ENCODE results near the gene KRTAP4-4.
"Not testable (repeated sequence)": the region's sequence is repeated elsewhere in the genome, so short reads cannot be mapped to it uniquely, and the experiment has no call there.

Gene KRTAP4-4

DNA sequence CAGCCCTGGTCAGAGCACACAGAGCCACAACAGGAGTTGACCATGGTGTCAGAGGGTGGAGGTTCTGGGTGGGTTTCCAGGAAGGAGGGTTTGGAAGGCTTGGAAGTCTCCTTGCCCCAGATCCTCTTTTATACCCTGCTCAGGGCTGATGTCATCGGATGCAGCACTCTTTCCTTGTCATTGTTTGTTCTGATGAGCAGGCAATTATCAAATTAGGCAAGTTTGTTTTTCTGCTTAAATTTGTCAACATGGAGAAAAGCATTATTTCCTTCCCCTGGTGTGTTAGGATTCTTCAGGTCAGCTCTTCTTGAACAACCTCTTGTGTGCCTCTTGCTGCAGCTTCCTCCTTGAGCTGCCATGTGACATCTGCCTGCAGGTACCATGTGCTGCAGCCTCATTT is at the start of gene KRTAP4-4:
TSS of gene KRTAP4-4 (minus strand) at position 101 of the 400 bp plus-strand sequence. CDS start at position 44, 57 bp downstream.
- no peak for DNase-seq

DNA sequence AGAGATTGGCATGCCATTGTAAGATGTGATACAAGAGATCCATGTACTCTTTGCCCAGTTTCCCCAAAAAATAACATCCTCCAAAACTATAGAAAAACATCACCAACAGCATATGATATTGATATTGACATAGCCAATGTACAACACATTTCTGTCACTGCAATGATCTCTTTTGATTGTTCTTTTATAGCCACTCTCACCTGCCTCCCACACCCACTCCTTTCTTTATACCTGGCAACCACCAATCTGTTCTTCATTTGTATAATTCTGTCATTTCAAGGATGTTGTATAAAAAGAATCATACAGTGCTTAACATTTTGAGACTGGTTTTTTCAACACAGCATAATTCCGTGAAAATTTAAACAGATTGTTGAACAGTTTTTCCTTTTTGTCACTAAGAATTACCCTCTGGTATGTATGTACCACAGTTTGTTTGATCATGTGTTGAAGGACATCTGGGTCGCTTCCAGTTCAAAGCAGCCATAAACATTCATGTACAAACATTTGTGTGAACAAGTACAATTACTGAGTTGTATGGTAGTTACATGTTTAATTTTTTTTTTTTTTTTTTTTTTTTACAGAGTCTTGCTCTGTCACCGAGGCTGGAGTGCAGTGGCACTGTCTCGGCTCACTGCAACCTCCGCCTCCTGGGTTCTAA is 39.0 kb upstream of the KRTAP4-4 start:
- no peak for DNase-seq

DNA sequence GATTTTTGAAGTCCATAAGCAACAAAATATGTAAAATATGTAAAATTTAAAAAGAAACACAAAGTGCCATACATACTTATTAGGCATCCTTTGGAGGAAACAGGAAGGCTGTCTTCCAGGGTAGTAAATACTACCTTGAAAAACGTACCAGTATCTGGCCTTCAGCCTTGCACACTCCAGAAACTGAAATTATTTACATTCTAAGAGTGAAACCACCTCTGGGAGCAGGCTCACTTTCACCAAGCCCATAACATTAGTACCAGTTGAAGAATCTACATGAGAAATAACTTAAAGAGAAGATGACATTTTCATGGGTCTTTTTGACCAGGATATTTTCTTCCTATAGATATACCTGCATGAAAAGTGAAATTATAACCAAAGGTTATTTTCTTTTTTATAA is 35.5 kb upstream of the KRTAP4-4 start:
- no peak for DNase-seq

DNA sequence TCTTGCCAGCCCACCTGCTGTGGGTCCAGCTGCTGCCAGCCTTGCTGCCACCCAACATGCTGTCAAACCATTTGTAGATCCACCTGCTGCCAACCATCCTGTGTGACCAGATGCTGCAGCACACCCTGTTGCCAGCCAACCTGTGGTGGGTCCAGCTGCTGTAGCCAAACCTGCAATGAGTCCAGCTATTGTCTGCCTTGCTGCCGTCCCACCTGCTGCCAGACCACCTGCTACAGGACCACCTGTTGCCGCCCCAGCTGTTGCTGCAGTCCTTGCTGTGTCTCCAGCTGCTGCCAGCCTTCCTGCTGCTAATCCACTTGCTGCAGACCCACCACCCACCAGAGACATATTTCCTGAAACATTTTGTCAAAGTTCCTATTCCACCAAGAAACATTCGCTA is 29.8 kb upstream of the KRTAP4-4 start:
- no peak for DNase-seq

DNA sequence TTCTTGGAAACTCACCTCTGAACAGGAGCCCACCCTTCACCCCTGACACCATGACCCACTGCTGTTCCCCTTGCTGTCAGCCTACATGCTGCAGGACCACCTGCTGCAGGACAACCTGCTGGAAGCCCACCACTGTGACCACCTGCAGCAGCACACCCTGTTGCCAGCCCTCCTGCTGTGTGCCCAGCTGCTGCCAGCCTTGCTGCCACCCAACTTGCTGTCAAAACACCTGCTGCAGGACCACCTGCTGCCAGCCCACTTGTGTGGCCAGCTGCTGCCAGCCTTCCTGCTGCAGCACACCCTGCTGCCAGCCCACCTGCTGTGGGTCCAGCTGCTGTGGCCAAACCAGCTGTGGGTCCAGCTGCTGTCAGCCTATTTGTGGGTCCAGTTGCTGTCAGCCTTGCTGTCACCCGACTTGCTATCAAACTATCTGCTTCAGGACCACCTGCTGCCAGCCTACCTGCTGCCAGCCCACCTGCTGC is 29.3 kb upstream of the KRTAP4-4 start, which contains the start of gene KRTAP9-1:
TSS of gene KRTAP9-1 (plus strand) at position 51 of the 482 bp plus-strand sequence. CDS start at position 51, 0 bp downstream.
- not testable (repeated sequence) for DNase-seq

DNA sequence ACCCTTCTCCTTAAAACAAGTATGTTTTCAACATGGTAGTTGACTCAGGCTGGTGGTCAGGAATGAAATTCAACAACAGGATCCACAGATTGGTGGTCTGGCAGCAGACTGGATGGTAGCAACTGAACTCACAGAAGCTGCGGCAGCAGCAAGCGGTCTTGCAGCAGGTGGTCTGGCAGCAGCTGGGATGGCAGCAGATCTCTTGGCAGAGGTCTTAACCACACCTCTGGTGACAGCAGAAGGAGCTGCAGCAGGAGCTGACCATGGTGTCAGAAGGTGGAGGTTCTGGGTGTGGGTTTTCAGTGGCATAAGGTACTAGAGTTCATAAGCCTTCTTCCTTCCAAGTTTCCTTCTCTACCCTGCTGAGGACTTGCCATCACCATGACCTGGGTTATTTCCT is 26.3 kb upstream of the KRTAP4-4 start:
- no peak for DNase-seq

DNA sequence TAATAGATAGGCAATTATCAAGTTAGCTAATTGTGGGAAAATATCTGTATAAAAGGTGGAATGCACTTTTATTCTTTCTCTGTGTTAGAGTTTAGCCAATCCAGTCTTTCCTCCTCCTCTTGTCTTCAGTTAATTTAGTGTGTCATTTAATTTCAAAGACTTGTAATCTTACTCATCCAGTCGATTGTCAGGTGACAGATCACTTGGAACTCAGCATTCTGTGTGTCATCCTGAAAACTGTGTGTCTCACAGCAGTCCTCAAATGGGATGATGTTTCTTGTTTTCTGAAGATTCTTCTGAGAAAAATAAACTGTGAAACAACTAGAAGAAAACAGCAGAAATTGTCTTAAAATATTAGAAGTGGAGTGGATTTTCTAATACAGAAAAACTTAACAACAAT is 24.5 kb upstream of the KRTAP4-4 start:
- no peak for DNase-seq

DNA sequence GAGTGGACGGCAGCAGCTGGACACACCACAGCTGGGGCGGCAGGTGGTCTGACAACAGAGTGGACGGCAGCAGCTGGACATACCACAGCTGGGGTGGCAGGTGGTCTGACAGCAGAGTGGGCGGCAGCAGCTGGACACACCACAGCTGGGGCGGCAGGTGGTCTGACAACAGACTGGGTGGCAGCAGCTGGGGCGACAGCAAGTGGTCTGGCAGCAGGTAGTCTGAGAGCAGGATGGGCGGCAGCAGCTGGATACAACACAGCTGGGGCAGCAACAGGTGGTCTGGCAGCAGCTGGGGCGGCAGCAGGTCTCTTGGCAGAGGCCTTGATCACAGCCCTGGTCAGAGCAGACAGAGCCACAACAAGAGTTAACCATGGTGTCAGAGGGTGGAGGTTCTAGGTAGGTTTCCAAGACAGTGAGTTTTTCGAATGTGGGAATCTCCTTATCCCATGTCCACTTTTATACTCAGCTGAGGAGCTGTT is 24.0 kb upstream of the KRTAP4-4 start, which contains the start of gene KRTAP4-1:
TSS of gene KRTAP4-1 (minus strand) at position 432 of the 482 bp plus-strand sequence. CDS start at position 375, 57 bp downstream.
- no peak for DNase-seq

DNA sequence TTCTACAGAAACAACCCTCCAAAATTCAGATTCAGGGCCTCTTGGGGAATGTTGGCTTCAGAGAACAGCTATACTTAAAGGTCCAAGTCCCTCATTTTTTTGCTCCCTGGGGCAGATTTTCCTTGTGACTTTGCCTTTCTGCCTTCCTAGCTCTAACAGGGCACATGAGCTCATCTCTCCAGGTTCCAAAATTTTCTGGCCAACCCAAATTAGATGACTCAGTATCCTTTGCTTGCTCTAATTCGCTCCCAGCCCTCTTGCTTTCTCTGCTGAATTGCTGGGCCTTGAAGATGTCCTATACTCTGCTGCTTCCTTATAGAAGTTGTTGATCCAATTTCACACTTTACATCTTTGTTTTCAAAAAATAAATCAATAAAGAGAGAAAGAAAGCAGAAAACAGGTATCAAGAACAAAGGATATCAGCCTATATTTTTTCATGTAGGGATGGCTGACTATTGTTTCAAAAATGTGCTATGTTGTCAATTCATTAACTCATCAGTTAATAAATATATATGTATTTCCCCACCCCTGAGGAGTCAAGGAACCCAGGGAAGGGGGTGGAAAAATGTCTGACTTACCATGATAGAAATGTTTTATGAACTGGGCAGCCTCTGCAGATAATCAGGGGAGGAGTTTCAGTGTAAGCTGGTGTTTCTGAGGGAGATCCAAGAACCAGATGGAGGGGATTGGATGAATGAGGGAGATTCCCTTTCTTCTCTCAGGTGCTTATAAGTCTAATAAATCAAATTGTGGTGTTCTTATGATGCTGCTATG is 18.5 kb upstream of the KRTAP4-4 start:
- no peak for DNase-seq

DNA sequence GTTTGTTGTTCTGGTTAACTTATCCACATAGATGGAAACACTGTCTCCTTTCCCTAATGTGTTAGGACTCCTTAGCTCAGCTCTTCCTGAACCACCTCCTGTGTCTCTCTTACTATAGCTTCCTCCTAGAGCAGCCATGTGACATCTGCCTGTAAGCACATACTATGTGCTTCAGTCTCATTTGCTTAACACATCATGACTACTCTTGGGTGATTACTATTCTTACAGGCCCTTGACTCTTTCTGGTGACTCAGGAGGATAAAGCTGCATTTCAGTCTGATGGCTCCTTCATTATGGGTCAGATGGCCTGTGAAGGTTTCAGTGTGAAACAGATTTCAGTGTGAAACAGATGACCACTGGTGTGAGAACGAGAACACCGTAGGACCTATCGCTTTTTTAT is 17.8 kb upstream of the KRTAP4-4 start:
- DNase-seq = no peak

DNA sequence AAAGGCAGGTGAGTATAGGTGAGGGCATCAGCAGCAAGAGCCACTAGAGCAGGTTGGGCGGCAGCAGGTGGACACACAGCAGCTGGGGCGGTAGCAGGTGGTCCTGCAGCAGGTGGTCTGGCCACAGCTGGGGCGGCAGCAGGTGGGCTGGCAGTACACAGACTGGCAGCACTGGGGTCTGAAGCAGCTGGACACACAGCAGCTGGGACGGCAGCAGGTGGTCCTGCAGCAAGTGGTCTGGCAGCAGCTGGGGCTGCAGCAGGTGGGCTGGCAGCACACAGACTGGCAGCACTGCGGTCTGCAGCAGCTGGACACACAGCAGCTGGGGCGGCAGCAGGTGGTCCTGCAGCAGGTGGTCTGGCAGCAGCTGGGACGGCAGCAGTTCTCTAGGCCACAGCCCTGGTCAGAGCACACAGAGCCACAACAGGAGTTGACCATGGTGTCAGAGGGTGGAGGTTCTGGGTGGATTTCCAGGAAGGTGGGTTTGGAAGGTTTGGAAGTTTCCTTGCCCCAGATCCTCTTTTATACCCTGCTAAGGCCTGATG is 17.3 kb upstream of the KRTAP4-4 start, which contains the start of gene KRTAP4-2:
TSS of gene KRTAP4-2 (minus strand) at position 495 of the 545 bp plus-strand sequence. CDS start at position 438, 57 bp downstream.
- no peak for DNase-seq

DNA sequence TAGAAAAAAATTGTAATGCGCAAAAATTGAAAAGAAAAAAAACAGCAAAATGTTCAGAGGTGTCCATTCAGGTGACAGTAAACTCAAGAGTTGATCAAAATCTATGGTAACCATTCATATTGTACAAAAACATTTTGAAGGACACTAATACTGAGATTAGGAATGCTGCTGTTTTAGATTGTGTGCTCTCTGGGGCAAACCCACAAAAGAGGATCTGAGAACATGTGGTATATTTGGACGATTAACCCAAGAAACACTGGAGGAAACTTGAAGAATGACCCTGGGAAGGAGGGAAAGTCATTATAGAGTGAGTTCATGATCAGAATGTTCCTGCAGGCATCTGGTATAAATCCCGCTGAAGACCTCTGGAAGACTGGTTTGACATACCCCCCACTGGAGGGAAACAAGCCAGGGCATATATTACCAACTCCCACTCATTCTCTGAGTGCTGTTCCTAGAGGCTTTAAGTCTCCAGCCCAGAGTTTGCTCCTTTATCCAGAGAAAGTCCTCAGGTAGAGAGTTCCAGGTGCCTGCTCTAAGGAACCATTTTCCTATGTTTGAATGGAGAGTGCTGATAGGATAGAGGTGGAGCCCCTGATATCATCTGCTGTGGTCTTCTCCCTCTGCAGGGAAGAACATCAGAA is 16.3 kb upstream of the KRTAP4-4 start:
- DNase-seq = no peak

DNA sequence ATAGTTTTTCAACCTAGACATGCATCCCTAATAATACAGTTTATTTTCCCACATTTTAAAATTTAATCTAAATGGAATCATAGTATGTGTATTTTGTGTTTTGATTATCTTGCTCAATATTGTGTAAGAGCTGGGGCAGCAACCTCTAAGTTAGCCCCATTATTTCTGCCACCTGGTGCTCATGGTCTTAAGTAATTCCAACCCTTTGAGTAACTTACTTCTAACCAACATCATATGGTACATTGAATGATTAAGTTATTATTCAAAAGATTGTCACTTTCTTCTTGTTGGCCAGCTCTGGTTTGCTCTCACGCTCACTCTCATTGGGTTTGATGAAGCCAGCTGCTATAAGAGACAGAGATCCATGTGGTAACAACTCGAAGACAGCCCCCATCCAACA is 11.3 kb upstream of the KRTAP4-4 start:
- DNase-seq = no peak

DNA sequence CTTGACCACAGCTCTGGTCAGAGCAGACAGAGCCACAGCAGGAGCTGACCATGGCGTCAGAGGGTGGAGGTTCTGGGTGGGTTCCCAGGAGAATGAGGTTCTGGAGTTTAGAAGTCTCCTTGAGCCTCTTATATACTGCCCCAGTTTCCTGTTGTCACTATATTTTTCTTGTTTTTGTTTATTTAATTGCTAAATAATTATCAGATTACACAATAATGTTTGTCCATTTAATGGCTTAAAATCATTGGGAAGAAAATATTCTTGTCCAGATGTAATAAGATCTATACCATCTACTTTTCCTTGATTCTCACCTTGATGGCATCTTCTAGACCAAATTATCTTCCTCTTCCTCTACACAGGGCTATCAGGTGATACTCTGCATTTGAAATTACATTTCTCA is 7.6 kb upstream of the KRTAP4-4 start, which contains the start of gene KRTAP4-3:
TSS of gene KRTAP4-3 (minus strand) at position 101 of the 400 bp plus-strand sequence. CDS start at position 52, 49 bp downstream.
- no peak for DNase-seq

DNA sequence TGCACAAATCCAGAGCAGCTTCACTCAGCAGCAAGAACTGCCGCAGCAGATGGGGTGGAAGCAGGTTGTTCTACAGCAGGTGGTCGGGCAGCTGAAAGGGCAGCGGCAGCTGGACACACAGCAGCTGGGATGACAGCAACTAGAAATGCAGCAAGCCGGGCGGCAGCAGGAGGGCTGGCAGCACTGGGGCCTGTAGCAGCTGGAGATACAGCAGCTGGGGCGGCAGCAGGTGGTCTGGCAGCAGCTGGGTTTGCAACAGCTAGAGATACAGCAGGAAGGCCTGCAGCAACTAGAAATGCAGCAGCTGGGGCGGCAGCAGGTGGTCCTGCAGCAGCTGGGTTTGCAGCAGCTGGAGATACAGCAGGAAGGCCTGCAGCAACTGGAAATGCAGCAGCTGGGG is 7.0 kb upstream of the KRTAP4-4 start:
- DNase-seq = no peak

DNA sequence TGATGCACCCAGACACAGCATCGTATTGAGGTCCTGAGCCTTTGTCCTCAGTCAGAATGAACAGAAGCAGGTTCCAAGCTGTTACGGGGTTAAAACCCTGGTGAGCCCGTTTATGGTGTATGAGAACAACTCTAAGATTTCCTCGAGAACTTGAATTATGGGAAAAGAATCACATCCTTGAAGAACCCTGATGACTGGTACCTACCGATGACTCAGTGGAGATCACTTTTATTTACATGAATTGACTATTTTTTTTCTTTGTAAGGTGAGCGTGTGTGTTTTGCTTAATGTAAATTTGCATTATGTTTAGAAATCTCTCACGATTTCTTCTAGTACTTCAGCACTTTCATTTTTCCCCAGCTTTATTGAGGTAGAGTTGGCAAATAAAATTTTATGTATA is 3.3 kb upstream of the KRTAP4-4 start:
- DNase-seq = no peak

DNA sequence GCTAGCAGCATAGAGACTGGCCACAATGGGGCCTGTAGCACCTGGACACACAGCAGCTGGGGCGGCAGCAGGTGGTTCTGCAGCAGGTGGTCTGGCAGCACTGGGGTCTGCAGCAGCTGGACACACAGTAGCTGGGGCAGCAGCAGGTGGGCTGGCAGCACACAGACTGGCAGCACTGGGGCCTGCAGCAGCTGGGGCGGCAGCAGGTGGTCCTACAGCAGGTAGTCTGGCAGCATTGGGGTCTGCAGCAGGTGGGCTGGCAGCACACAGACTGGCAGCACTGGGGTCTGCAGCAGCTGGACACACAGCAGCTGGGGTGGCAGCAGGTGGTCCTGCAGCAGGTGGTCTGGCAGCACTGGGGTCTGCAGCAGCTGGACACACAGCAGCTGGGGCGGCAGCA is 358 bp downstream of the KRTAP4-4 start:
- not testable (repeated sequence) for DNase-seq

DNA sequence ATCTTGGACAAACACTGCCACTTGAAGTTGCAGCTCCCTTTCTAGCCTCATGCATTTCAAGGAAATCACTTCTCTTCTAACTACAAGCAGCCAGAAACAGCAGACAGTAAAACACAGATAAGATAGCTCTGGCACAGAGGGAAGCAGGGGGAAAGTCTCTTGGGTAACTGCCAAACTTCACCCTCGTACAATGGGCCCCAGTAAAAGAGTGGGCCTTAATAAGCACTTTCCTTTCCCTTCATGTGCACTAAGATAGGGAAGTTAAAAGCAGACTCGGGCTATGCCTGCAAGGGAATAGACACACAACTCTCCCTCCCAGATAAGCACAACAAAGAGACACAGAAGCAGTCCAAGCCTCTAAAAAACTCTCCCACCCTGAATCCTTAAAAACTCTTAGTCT is 6.7 kb downstream of the KRTAP4-4 start:
- DNase-seq = no peak

DNA sequence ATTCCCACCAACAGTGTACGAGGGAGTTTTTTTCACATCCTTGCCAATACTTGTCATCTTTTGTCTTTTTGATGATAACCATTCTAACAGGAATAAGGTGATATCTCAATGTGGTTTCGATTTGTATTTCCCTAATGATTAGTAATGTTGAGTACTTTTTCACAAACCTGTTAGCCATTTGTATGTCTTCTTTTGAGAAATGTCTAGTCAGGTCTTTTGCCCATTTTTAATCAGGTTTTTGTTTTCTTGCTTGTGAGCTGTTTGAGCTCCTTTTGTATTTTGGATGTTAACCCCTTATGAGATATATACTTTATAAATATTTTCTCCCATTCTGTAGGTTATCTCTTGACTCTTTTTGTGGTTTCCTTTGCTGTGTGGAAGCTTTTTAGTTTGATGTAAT is 9.0 kb downstream of the KRTAP4-4 start:
- no peak for DNase-seq

DNA sequence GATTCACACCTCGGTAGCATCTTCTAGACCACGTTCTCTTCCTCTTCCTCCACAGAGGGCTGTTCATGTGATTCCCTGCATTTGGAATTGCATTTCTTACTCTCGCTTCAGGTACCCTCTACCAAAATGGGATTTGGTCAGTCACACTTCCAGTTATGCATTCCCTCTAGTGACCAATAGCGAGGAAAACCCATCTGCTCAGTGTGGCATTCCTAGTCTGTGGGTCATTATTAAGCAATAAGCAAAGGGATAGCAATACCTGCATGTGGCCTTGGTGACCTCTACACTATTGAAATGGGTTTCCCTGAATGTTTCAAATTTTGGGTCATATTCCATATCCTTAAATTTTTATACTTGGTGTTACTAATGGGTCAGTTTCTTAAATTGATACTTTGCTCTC is 10.5 kb downstream of the KRTAP4-4 start:
- no peak for DNase-seq

DNA sequence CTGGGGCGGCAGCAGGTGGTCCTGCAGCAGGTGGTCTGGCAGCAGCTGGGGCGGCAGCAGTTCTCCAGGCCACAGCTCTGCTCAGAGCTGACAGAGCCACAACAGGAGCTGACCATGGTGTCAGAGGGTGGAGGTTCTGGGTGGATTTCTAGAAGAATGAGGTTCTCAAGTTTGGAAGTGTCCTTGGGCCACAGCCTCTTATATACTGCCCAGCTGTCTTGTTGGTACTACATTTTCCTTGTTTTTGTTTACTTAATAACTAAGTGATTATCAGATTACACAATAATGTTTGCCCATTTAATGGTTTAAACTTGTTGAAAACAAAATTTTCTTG is 10.9 kb downstream of the KRTAP4-4 start, which contains the start of gene KRTAP4-5:
TSS of gene KRTAP4-5 (minus strand) at position 174 of the 334 bp plus-strand sequence. CDS start at position 116, 58 bp downstream.
- no peak for DNase-seq

DNA sequence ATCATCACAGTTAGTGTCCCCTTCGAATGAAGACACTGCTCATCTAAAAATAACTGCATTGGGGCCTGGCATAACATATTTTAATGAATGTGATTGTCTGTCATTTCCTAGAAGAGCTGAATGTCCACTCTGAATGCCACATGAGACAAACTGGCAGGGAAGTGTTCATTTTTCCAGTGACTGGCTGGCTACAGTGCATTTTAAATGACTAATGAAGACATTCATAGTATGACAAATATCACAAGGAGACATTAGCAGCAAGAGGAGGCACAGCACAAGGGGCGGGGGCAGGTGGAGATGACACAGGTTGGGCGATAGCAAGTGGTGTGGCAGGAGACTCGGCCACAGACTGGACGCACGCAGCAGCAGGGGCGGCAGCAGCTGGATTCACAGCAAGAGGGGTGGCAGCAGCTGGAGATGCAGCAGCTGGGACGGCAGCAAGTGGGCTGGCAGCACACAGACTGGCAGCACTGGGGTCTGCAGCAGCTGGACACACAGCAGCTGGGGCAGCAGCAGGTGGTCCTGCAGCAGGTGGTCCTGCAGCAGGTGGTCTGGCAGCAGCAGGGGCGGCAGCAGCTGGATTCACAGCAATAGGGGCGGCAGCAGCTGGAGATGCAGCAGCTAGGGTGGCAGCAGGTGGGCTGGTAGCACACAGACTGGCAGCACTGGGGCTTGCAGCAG is 11.4 kb downstream of the KRTAP4-4 start:
- not testable (repeated sequence) for DNase-seq

All from NCI-H1417 treated with DMSO at 0.1 percent for 48 hours (cell line).